Panc1 (cell line): Measurements from ENCODE around the gene SMCHD1. TPM values are rescaled to one million over a fixed set of nuclear protein-coding genes. Genes with fewer than 3 reads are reported as not detected.

ENCODE experiments used
- ATAC-seq: fragments of 200-7000 bp; cut with Tn5 transposase; 2 replicates; pipeline ENCODE4 v1.9.1; 2020; ENCODE audit warnings: mild to moderate bottlenecking, moderate library complexity
- BruUV-seq: library from RNA; stranded (reverse); fragments of 400-500 nt; replicated peaks from 2 replicates; lab custom pipeline; 2021; lab: Mats Ljungman, UMichigan
- CTCF ChIA-PET: fragments of 300-600 bp; sonication (Branson Sonifier 250); formaldehyde crosslinking; loops from one replicate; lab custom pipeline; 2022; ENCODE audit warnings: antibody characterized with exemption; lab: Charles Lee
- POLR2A ChIA-PET: fragments of 300-600 bp; sonication (Branson Sonifier 250); formaldehyde crosslinking; loops from one replicate; lab custom pipeline; 2022; ENCODE audit warnings: antibody characterized with exemption; lab: Charles Lee
- DNase-seq: peaks from one replicate; pipeline ENCODE4 v3.0.0-alpha.2; 2010; ENCODE audit warnings: low read depth, low spot score
- H3K27ac ChIP-seq: 2 replicates; pipeline ENCODE4 v1.5.1; 2011; ENCODE audit warnings: mild to moderate bottlenecking, low read length, inconsistent platforms
- H3K27me3 ChIP-seq: fragments of 200-500 bp; sonication (Bioruptor generic); 2 replicates; pipeline ENCODE4 v1.6.0; 2014; ENCODE audit warnings: low read length, inconsistent platforms; ENCODE audit not compliant: control insufficient read depth, insufficient read depth
- H3K36me3 ChIP-seq: fragments of 200-500 bp; sonication (Bioruptor generic); 2 replicates; pipeline ENCODE4 v1.5.1; 2014; ENCODE audit warnings: inconsistent platforms, mild to moderate bottlenecking, low read length, moderate library complexity; ENCODE audit not compliant: control insufficient read depth, insufficient read depth
- H3K4me1 ChIP-seq: 2 replicates; pipeline ENCODE4 v1.5.1; 2011; ENCODE audit warnings: inconsistent platforms, mild to moderate bottlenecking, low read length, moderate library complexity; ENCODE audit not compliant: control insufficient read depth, insufficient read depth
- H3K4me3 ChIP-seq, 2 experiments: 2 replicates each; pipeline ENCODE4 v1.5.1; 2011 to 2012; ENCODE audit warnings: low read depth in 2 of 2, low read length in 2 of 2, mild to moderate bottlenecking in 2 of 2, inconsistent platforms in 1 of 2, moderate library complexity in 1 of 2
- H3K9me3 ChIP-seq: fragments of 200-500 bp; sonication (Bioruptor generic); 2 replicates; pipeline ENCODE4 v1.5.1; 2014; ENCODE audit warnings: low read depth, mild to moderate bottlenecking, inconsistent platforms, low read length, moderate library complexity; ENCODE audit not compliant: control insufficient read depth, insufficient read depth
- POLR2AphosphoS5 ChIP-seq: IDR thresholded peaks from 2 replicates; pipeline ENCODE4 v1.6.1; 2012; ENCODE audit warnings: mild to moderate bottlenecking, low read depth, low read length, moderate library complexity
- SIN3A ChIP-seq: IDR thresholded peaks from 2 replicates; pipeline ENCODE4 v1.6.1; 2012; ENCODE audit warnings: low read depth, mild to moderate bottlenecking, low read length, moderate library complexity, borderline replicate concordance; ENCODE audit not compliant: insufficient read depth
- TCF7L2 ChIP-seq: IDR thresholded peaks from 2 replicates; pipeline ENCODE4 v1.6.1; 2011; ENCODE audit warnings: mild to moderate bottlenecking, low read depth, low read length, inconsistent platforms
- in situ Hi-C: cut with HindIII; loops from 2 replicates; pipeline ENCODE4 v1.10.0; 2016; ENCODE audit warnings: low sequenced_read_pairs, low pct_unique_long_range_greater_than_20kb
- intact Hi-C: fragments of 100-400 bp; cut with micrococcal nuclease; formaldehyde crosslinking; loops from one replicate; pipeline ENCODE4 v1.10.0; 2022; ENCODE audit not compliant: unreplicated experiment
- total RNA-seq: library from RNA; stranded (reverse); gene quantifications from one replicate; pipeline ENCODE4 v1.2.1, GENCODE V29; 2021; ENCODE audit not compliant: unreplicated experiment
- TF ChIP-seq, protein P1 (sequence below), 2 experiments: IDR thresholded peaks; 2 replicates each; pipeline ENCODE4 v1.6.1; 2011 to 2012; ENCODE audit warnings: low read depth in 2 of 2, control low read depth in 1 of 2, low read length in 1 of 2, mild to moderate bottlenecking in 1 of 2, moderate library complexity in 1 of 2; ENCODE audit not compliant: insufficient read depth in 1 of 2
- TF ChIP-seq, protein P2 (sequence below): fragments of 450-650 bp; IDR thresholded peaks from 2 replicates; pipeline ENCODE4 v1.5.1; 2017; ENCODE audit warnings: mild to moderate bottlenecking

Gene SMCHD1
- total RNA-seq, 1 experiment from 2014 or later: 40.9 TPM

DNA sequence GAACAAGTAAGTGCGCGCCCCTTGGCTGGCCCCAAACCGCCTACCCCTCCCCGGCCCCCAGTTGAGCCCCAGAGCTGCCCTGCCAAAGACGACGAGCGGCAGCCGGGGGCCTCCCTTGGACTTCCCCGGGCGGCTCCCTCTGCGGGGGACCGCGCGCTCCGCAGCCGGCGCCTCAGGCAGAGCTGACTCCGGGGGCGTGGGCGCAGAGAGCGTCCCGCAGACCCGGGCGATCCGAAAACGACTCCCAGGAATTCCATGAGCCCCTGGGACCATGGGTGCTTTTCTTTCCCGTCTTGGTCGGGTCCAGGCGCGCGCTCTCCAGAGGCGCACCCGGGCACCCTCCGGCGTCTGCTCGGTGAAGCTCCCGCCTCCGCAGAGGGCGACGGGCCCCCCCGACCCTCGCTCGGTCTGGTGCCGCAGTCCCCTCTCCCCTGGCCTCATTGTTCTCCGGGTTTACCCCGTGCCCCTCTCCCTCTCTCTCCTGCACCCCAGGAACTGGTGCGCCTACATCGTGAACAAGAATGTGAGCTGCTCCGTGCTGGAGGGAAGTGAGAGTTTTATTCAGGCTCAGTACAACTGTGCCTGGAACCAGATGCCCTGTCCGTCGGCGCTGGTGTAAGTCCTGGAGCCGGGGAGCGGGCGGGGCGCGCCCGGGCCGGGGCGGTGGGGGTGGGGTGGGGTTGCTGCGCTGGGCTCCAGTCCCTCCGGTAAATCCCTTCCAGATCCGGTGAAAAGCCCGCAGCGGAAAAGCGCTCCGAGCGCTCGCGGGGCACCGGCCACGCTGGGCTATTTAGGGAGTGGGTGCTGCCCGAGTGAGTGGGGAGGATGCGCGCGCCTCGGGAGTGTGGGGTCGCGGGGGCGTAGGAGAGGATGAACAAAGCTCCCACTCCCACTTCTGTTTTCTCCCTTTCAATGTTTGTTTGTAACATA, 192.1 kb downstream of the SMCHD1 start:
- H3K27me3 ChIP-seq: peaks cover 40% of the 10 kb centered on the region
- peaks cover 3% of the 10 kb centered on the region; the same call in 1 of the 2 replicates for H3K4me1 ChIP-seq
- no TSS peak for BruUV-seq
- peak overlapping the region; percentile 16 to 17; a peak in 3 of 4 replicates for H3K4me3 ChIP-seq
- intact Hi-C loops: no loop called here
- H3K9me3 ChIP-seq: no peaks in the 10 kb centered on the region
- no peak for DNase-seq
- TF ChIP-seq, protein P1, sequence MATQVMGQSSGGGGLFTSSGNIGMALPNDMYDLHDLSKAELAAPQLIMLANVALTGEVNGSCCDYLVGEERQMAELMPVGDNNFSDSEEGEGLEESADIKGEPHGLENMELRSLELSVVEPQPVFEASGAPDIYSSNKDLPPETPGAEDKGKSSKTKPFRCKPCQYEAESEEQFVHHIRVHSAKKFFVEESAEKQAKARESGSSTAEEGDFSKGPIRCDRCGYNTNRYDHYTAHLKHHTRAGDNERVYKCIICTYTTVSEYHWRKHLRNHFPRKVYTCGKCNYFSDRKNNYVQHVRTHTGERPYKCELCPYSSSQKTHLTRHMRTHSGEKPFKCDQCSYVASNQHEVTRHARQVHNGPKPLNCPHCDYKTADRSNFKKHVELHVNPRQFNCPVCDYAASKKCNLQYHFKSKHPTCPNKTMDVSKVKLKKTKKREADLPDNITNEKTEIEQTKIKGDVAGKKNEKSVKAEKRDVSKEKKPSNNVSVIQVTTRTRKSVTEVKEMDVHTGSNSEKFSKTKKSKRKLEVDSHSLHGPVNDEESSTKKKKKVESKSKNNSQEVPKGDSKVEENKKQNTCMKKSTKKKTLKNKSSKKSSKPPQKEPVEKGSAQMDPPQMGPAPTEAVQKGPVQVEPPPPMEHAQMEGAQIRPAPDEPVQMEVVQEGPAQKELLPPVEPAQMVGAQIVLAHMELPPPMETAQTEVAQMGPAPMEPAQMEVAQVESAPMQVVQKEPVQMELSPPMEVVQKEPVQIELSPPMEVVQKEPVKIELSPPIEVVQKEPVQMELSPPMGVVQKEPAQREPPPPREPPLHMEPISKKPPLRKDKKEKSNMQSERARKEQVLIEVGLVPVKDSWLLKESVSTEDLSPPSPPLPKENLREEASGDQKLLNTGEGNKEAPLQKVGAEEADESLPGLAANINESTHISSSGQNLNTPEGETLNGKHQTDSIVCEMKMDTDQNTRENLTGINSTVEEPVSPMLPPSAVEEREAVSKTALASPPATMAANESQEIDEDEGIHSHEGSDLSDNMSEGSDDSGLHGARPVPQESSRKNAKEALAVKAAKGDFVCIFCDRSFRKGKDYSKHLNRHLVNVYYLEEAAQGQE (IDR thresholded peaks at IDR 0.05; ENCODE audit: insufficient read depth in 1 of 2, low read depth in 2 of 2, low read length in 1 of 2): no peak
- TF ChIP-seq TCF7L2 (no peak), SIN3A (no peak), POLR2AphosphoS5 (no peak)
- TF ChIP-seq, protein P2, sequence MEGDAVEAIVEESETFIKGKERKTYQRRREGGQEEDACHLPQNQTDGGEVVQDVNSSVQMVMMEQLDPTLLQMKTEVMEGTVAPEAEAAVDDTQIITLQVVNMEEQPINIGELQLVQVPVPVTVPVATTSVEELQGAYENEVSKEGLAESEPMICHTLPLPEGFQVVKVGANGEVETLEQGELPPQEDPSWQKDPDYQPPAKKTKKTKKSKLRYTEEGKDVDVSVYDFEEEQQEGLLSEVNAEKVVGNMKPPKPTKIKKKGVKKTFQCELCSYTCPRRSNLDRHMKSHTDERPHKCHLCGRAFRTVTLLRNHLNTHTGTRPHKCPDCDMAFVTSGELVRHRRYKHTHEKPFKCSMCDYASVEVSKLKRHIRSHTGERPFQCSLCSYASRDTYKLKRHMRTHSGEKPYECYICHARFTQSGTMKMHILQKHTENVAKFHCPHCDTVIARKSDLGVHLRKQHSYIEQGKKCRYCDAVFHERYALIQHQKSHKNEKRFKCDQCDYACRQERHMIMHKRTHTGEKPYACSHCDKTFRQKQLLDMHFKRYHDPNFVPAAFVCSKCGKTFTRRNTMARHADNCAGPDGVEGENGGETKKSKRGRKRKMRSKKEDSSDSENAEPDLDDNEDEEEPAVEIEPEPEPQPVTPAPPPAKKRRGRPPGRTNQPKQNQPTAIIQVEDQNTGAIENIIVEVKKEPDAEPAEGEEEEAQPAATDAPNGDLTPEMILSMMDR: no peak; the same call in 1 of the 2 replicates
- ChIA-PET CTCF (interaction anchor here (0.6 kb wide), 1 partner anchor 133 kb away, joined by 3 read pairs; no protein-coding TSS in a partner anchor), POLR2A (interaction anchor here (0.6 kb wide), 1 partner anchor 401 kb away, joined by 4 read pairs; no protein-coding TSS in a partner anchor)
- no peak overlapping the region for H3K27ac ChIP-seq
- in situ Hi-C loops: no loop called here
- ATAC-seq: peak; percentile 48
- no peaks in the 10 kb centered on the region for H3K36me3 ChIP-seq

DNA sequence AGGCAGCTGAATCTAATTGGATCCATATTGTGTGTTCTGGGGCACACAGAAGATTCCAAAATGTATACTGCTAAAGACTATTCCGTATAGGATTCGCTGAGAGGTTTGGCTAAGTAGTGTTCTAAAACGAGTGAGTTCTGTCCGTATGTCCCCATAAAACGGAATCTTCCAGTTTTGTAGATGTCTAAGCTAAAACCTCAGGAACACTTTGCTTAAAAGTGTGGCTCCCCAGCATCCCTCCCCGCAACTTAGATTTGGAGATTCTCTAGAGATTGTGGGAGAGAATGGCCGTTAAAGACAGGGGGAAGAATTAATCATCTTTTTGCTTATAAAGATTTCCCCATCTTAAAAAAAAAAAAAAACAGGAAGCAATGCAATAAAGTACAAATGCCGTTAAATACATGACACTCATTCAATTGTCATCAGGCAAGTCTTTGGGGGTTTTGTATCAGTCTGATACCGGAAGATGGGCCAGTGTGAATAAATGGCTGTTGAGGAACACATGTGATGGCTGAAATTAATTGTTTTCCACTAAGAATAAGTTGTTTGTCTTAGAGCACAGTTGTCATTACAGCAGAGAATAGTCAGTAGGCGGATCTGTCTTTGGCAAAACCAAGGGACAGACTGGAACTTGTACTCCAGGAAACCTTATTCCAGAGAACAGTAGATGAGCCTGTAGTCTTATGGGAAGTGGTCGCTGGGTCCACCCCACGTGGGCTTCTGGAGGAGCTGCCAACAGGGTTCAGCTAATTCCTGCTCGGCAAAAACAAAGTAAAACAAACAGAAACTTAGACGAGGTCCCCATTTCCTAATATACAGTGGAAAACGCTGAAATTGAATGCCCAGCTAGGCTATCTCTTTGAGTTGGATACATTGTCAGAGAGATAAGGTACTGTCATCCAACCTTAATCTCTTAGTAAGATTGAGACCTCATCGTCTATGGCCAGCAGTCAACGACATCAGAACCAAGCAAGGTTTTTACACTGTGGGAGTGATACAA, 193.0 kb downstream of the SMCHD1 start:
- Histone ChIP-seq H3K4me3 (no peak overlapping the region), H3K4me1 (peaks cover 3% of the 10 kb centered on the region; the same call in 1 of the 2 replicates), H3K36me3 (no peaks in the 10 kb centered on the region), H3K9me3 (no peaks in the 10 kb centered on the region), H3K27me3 (peaks cover 38% of the 10 kb centered on the region), H3K27ac (no peak overlapping the region)
- TF ChIP-seq, protein P1 (IDR thresholded peaks at IDR 0.05; ENCODE audit: insufficient read depth in 1 of 2, low read depth in 2 of 2, low read length in 1 of 2): no peak
- TF ChIP-seq TCF7L2: no peak
- TF ChIP-seq POLR2AphosphoS5: no peak
- TF ChIP-seq, protein P2: no peak
- no peak for TF ChIP-seq SIN3A
- ChIA-PET POLR2A (interaction anchor here (0.6 kb wide), 1 partner anchor 400 kb away, joined by 4 read pairs; no protein-coding TSS in a partner anchor), CTCF (no interaction called here)
- DNase-seq (no peak), ATAC-seq (no peak)
- no TSS peak for BruUV-seq
- intact Hi-C loops: no loop called here
- in situ Hi-C loops: no loop called here
